H9 (cell line): ENCODE data around the gene SRGAP1. TPM values are rescaled to one million over a fixed set of nuclear protein-coding genes. Genes with fewer than 3 reads are reported as not detected.
A peak's percentile ranks its signal among the peaks of the same experiment; 100 is the strongest.

Experiments used
- DNase-seq: peaks from one replicate; pipeline ENCODE4 v3.0.0-alpha.2; 2017
- H2AFZ ChIP-seq: one replicate; pipeline ENCODE4 v1.6.1; 2013; ENCODE audit warnings: mild to moderate bottlenecking, low read length, control low read depth, moderate library complexity
- H2AK5ac ChIP-seq: 2 replicates; pipeline ENCODE4 v1.6.1; 2013; ENCODE audit warnings: low read length, control low read depth, mixed read lengths; ENCODE audit not compliant: insufficient read length
- H2BK120ac ChIP-seq: one replicate; pipeline ENCODE4 v1.6.1; 2013; ENCODE audit warnings: low read depth, mild to moderate bottlenecking, low read length, control low read depth, inconsistent platforms; ENCODE audit not compliant: poor library complexity, severe bottlenecking
- H2BK12ac ChIP-seq: 2 replicates; pipeline ENCODE4 v1.6.1; 2013; ENCODE audit warnings: low read length, control low read depth, mixed read lengths, low read depth; ENCODE audit not compliant: insufficient read length
- H2BK15ac ChIP-seq: 2 replicates; pipeline ENCODE4 v1.6.1; 2013; ENCODE audit warnings: low read depth, low read length, control low read depth
- H2BK20ac ChIP-seq: one replicate; pipeline ENCODE4 v1.6.1; 2013; ENCODE audit warnings: low read depth, mild to moderate bottlenecking, low read length, control low read depth, inconsistent platforms; ENCODE audit not compliant: poor library complexity, severe bottlenecking
- H2BK5ac ChIP-seq: 2 replicates; pipeline ENCODE4 v1.6.1; 2013; ENCODE audit warnings: low read length, control low read depth, mixed read lengths; ENCODE audit not compliant: insufficient read length
- H3K14ac ChIP-seq: 2 replicates; pipeline ENCODE4 v1.6.1; 2013; ENCODE audit warnings: low read length, control low read depth; ENCODE audit not compliant: insufficient read depth
- H3K18ac ChIP-seq: 2 replicates; pipeline ENCODE4 v1.6.1; 2013; ENCODE audit warnings: low read depth, mild to moderate bottlenecking, mixed read lengths, low read length, control low read depth; ENCODE audit not compliant: insufficient read length
- H3K23ac ChIP-seq: 2 replicates; pipeline ENCODE4 v1.6.1; 2013; ENCODE audit warnings: low read length, control low read depth, mixed read lengths, low read depth; ENCODE audit not compliant: insufficient read length
- H3K23me2 ChIP-seq: 2 replicates; pipeline ENCODE4 v1.6.1; 2013; ENCODE audit warnings: low read depth, mild to moderate bottlenecking, mixed read lengths, low read length, control low read depth; ENCODE audit not compliant: insufficient read length, poor library complexity, severe bottlenecking
- H3K27ac ChIP-seq: 2 replicates; pipeline ENCODE4 v1.5.1; 2013; ENCODE audit warnings: low read length, control low read depth, mixed read lengths, low read depth; ENCODE audit not compliant: insufficient read length
- H3K27me3 ChIP-seq: 2 replicates; pipeline ENCODE4 v1.6.1; 2013; ENCODE audit warnings: low read length, control low read depth, inconsistent platforms; ENCODE audit not compliant: insufficient read depth
- H3K4ac ChIP-seq: 2 replicates; pipeline ENCODE4 v1.6.1; 2013; ENCODE audit warnings: low read depth, mild to moderate bottlenecking, control low read depth, inconsistent platforms, low read length, moderate library complexity
- H3K4me1 ChIP-seq: 2 replicates; pipeline ENCODE4 v1.6.1; 2013; ENCODE audit warnings: low read length, control low read depth, inconsistent platforms; ENCODE audit not compliant: insufficient read depth
- H3K4me2 ChIP-seq: 2 replicates; pipeline ENCODE4 v1.6.1; 2013; ENCODE audit warnings: low read length, control low read depth, mixed read lengths; ENCODE audit not compliant: insufficient read length, insufficient read depth
- H3K56ac ChIP-seq: 2 replicates; pipeline ENCODE4 v1.6.1; 2013; ENCODE audit warnings: low read depth, mild to moderate bottlenecking, mixed read lengths, low read length, control low read depth; ENCODE audit not compliant: insufficient read length
- H3K79me1 ChIP-seq: 2 replicates; pipeline ENCODE4 v1.6.1; 2013; ENCODE audit warnings: low read depth, mild to moderate bottlenecking, moderate library complexity, low read length, control low read depth, inconsistent platforms; ENCODE audit not compliant: insufficient read depth, poor library complexity, severe bottlenecking
- H3K79me2 ChIP-seq: 2 replicates; pipeline ENCODE4 v1.6.1; 2013; ENCODE audit warnings: low read length, control low read depth, inconsistent platforms; ENCODE audit not compliant: insufficient read depth
- H3K9ac ChIP-seq: 2 replicates; pipeline ENCODE4 v1.6.1; 2013; ENCODE audit warnings: low read length, control low read depth, mixed read lengths; ENCODE audit not compliant: insufficient read length; ENCODE audit errors: extremely low read depth
- H3K9me3 ChIP-seq: one replicate; pipeline ENCODE4 v1.6.1; 2013; ENCODE audit warnings: low read depth, low read length, inconsistent platforms; ENCODE audit not compliant: control insufficient read depth
- H3T11ph ChIP-seq: one replicate; pipeline ENCODE4 v1.6.1; 2013; ENCODE audit warnings: mild to moderate bottlenecking, low read length, control low read depth, inconsistent platforms
- H4K20me1 ChIP-seq: one replicate; pipeline ENCODE4 v1.6.1; 2013; ENCODE audit not compliant: control insufficient read depth, insufficient read length, insufficient read depth
- H4K5ac ChIP-seq: 2 replicates; pipeline ENCODE4 v1.6.1; 2013; ENCODE audit warnings: low read depth, mild to moderate bottlenecking, mixed read lengths, low read length, control low read depth; ENCODE audit not compliant: insufficient read length
- H4K8ac ChIP-seq: replicated peaks from 2 replicates; pipeline ENCODE4 v1.6.1; 2013; ENCODE audit warnings: low read length, control low read depth, mixed read lengths, low read depth; ENCODE audit not compliant: insufficient read length
- H4K91ac ChIP-seq: 2 replicates; pipeline ENCODE4 v1.6.1; 2013; ENCODE audit warnings: low read depth, mild to moderate bottlenecking, moderate library complexity, mixed read lengths, low read length, control low read depth; ENCODE audit not compliant: insufficient read length
- H3K27ac Mint-ChIP-seq, 3 experiments: 2 replicates in 2 of 3; 3 replicates in 1 of 3; pipeline ENCODE4 v1.8.0; 2020 to 2021; ENCODE audit warnings: mixed read lengths in 3 of 3, mild to moderate bottlenecking in 1 of 3, moderate library complexity in 1 of 3
- H3K27me3 Mint-ChIP-seq: 2 replicates; pipeline ENCODE4 v1.8.0; 2021; ENCODE audit warnings: low read depth, mild to moderate bottlenecking, moderate library complexity, mixed read lengths
- H3K36me3 Mint-ChIP-seq, 3 experiments: 2 replicates in 2 of 3; 3 replicates in 1 of 3; pipeline ENCODE4 v1.8.0; 2020 to 2021; ENCODE audit warnings: low read depth in 3 of 3, mixed read lengths in 3 of 3; ENCODE audit not compliant: insufficient read depth in 1 of 3
- H3K4me1 Mint-ChIP-seq, 2 experiments: 2 replicates each; pipeline ENCODE4 v1.8.0; 2020; ENCODE audit warnings: mixed read lengths in 2 of 2
- H3K4me3 Mint-ChIP-seq, 2 experiments: 2 replicates in 1 of 2; 3 replicates in 1 of 2; pipeline ENCODE4 v1.8.0; 2020 to 2021; ENCODE audit warnings: mild to moderate bottlenecking in 2 of 2, mixed read lengths in 2 of 2, moderate library complexity in 1 of 2
- H3K9me3 Mint-ChIP-seq, 2 experiments: 2 replicates in 1 of 2; 3 replicates in 1 of 2; pipeline ENCODE4 v1.8.0; 2020; ENCODE audit warnings: mild to moderate bottlenecking in 2 of 2, mixed read lengths in 2 of 2, moderate library complexity in 1 of 2
- WGBS: extraction: QIAGEN DNeasy Blood & Tissue Kit; methylation state at CpG from one replicate; pipeline ENCODE4 v1.1.7; 2013; ENCODE audit warnings: missing lambda C conversion rate, low lambda C conversion rate, mixed read lengths; ENCODE audit not compliant: insufficient read length; ENCODE audit errors: extremely low coverage; 5-methylcytosine and 5-hydroxymethylcytosine counted together
- total RNA-seq: library from RNA; stranded (reverse); gene quantifications from 2 replicates; pipeline ENCODE4 v1.2.1, GENCODE V29; 2021
- TF ChIP-seq, protein P1 (sequence below): fragments of 200-600 bp; sonication (generic); conservative IDR thresholded peaks from 3 replicates; pipeline ENCODE4 v1.8.0; 2021; ENCODE audit warnings: antibody characterized with exemption, mild to moderate bottlenecking

Gene SRGAP1
- total RNA-seq, 1 experiment from 2014 or later = 4.8 TPM

DNA sequence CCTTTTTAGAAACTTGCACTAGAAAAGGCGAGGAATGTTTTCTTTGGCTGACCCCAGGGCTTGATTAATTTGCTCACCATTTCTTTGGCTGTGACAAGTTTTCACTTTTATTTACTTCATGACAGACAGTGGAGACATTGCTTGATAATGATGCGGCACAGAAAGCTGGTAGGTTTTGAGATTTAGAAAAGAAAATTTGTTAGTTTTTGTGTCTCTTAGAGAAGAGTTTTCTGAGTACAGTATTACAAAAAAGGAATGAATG lies 18.4 kb downstream of the SRGAP1 start:
- no peak overlapping the region for H3K4ac ChIP-seq
- no peak overlapping the region for H3K23ac ChIP-seq
- Mint-ChIP-seq H3K4me3 (no peak overlapping the region), H3K4me1 (peaks cover 28 to 29% of the 10 kb centered on the region in 2 experiments), H3K27ac (peak overlapping the region in 2 of 3 experiments; percentile 71; a peak in 5 of 7 replicates), H3K9me3 (no peaks in the 10 kb centered on the region), H3K27me3 (no peaks in the 10 kb centered on the region), H3K36me3 (no peaks in the 10 kb centered on the region)
- no peak for DNase-seq
- no peak overlapping the region for H3K9ac ChIP-seq
- H2BK20ac ChIP-seq = no peak overlapping the region
- no peak overlapping the region for H2AK5ac ChIP-seq
- H3K79me2 ChIP-seq = no peaks in the 10 kb centered on the region; the same call in 1 of the 2 replicates
- H3K18ac ChIP-seq = no peak overlapping the region
- H2BK12ac ChIP-seq = no peak overlapping the region
- no peak overlapping the region for H3T11ph ChIP-seq
- H3K9me3 ChIP-seq = no peaks in the 10 kb centered on the region
- H3K27me3 ChIP-seq = no peaks in the 10 kb centered on the region
- no peaks in the 10 kb centered on the region for H4K20me1 ChIP-seq
- no peak overlapping the region for H2AFZ ChIP-seq
- no peak overlapping the region for H3K14ac ChIP-seq
- TF ChIP-seq, protein P1, sequence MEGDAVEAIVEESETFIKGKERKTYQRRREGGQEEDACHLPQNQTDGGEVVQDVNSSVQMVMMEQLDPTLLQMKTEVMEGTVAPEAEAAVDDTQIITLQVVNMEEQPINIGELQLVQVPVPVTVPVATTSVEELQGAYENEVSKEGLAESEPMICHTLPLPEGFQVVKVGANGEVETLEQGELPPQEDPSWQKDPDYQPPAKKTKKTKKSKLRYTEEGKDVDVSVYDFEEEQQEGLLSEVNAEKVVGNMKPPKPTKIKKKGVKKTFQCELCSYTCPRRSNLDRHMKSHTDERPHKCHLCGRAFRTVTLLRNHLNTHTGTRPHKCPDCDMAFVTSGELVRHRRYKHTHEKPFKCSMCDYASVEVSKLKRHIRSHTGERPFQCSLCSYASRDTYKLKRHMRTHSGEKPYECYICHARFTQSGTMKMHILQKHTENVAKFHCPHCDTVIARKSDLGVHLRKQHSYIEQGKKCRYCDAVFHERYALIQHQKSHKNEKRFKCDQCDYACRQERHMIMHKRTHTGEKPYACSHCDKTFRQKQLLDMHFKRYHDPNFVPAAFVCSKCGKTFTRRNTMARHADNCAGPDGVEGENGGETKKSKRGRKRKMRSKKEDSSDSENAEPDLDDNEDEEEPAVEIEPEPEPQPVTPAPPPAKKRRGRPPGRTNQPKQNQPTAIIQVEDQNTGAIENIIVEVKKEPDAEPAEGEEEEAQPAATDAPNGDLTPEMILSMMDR = no peak
- peaks cover 4% of the 10 kb centered on the region; the same call in 1 of the 2 replicates for H3K4me1 ChIP-seq
- no peak overlapping the region for H3K56ac ChIP-seq
- no peaks in the 10 kb centered on the region for H3K23me2 ChIP-seq
- no peaks in the 10 kb centered on the region for H3K79me1 ChIP-seq
- H4K91ac ChIP-seq = no peak overlapping the region
- no peak overlapping the region for H3K27ac ChIP-seq
- H2BK15ac ChIP-seq = no peak overlapping the region
- WGBS = 100% methylated on average over 1 of the region's 2 CpGs
- H2BK120ac ChIP-seq = no peak overlapping the region
- no peak overlapping the region for H4K8ac ChIP-seq
- no peak overlapping the region for H4K5ac ChIP-seq
- no peak overlapping the region for H3K4me2 ChIP-seq
- H2BK5ac ChIP-seq = no peak overlapping the region
